Tibial nerve (tissue), 4 donors: ENCODE data around the gene TKT. TPM values are rescaled to one million over a fixed set of nuclear protein-coding genes. Genes with fewer than 3 reads are reported as not detected.

ENCODE experiments used
- DNase-seq, 2 donors: peaks; one replicate each; pipeline ENCODE4 v3.0.0-alpha.2; 2019; ENCODE audit warnings: low spot score in 2 of 2
- H3K27ac ChIP-seq, 4 donors: fragments of 200-600 bp; sonication (generic) in 3 of 4; one replicate each; pipeline ENCODE4 v1.5.1; 2017 to 2019; ENCODE audit warnings: mild to moderate bottlenecking in 1 of 4
- H3K27me3 ChIP-seq, 2 donors: fragments of 200-600 bp; sonication (generic) in 1 of 2; one replicate each; pipeline versions ENCODE4 v1.5.1 to v1.6.0; 2017 to 2019
- H3K36me3 ChIP-seq, 3 donors: fragments of 200-600 bp; sonication (generic); one replicate each; pipeline ENCODE4 v1.5.1; 2018 to 2019
- H3K4me1 ChIP-seq, 4 donors: fragments of 200-600 bp; sonication (generic) in 3 of 4; one replicate each; pipeline ENCODE4 v1.5.1; 2017 to 2019
- H3K4me3 ChIP-seq, 4 donors: fragments of 200-600 bp; sonication (generic) in 3 of 4; one replicate each; pipeline ENCODE4 v1.5.1; 2017 to 2019; ENCODE audit warnings: mild to moderate bottlenecking in 1 of 4, moderate library complexity in 1 of 4
- H3K9me3 ChIP-seq, 4 donors: fragments of 200-600 bp; sonication (generic) in 3 of 4; one replicate each; pipeline ENCODE4 v1.5.1; 2017 to 2019
- EP300 ChIP-seq, 2 donors: sonication (generic); formaldehyde crosslinking; IDR thresholded peaks; one replicate each; pipeline ENCODE4 v1.6.1; 2017; ENCODE audit warnings: antibody characterized with exemption in 2 of 2, mild to moderate bottlenecking in 1 of 2
- POLR2A ChIP-seq, 2 donors: fragments of 450-650 bp; IDR thresholded peaks; one replicate each; pipeline ENCODE4 v1.6.1; 2017; ENCODE audit warnings: antibody characterized with exemption in 2 of 2, mild to moderate bottlenecking in 2 of 2, moderate library complexity in 2 of 2
- WGBS, 2 donors: methylation state at CpG; one replicate each; pipeline ENCODE4 v1.1.5; 2018; 5-methylcytosine and 5-hydroxymethylcytosine counted together
- total RNA-seq, 4 donors: library from RNA; depleted of rRNA; stranded (reverse); fragments of >200 nt; gene quantifications; one replicate each; pipeline ENCODE4 v1.1.0, GENCODE V29; 2016
- TF ChIP-seq, protein P1 (sequence below), 5 experiments: fragments of 200-600 bp in 3 of 5; fragments of 450-650 bp in 2 of 5; sonication (generic) in 3 of 5; IDR thresholded peaks; one replicate each; pipeline ENCODE4 v1.5.1; 2016 to 2019; ENCODE audit warnings: antibody characterized with exemption in 5 of 5, mild to moderate bottlenecking in 3 of 5, moderate library complexity in 2 of 5

Gene TKT
- total RNA-seq, 4 donors from 2014 or later: 156 to 224 (median 208) TPM

DNA sequence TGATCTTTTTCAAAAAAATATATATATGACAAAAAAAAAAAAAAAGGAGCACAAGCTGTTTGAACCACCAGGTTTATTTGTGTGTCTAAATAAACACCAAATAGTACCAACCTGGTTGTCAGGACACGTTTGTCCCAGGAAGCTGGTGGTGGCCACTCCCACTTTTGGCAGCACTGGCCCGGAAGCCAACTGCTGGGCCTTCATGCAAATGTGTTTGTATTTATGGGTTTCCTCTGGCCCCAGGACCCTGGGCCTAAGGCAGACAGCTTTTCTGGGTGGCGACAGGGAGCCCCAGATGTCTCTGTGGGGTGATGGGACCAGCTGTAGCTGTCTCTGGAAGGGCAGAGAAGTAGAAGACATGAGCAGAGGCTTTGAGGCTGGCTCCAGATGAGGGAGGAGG, 63.2 kb downstream of the TKT start:
- no peak overlapping the region for H3K4me3 ChIP-seq
- WGBS, 2 donors: 39 to 40% methylated on average over 3 of the region's 3 CpGs
- DNase-seq: no peak
- H3K4me1 ChIP-seq: peaks cover 0 to 33% (median 5%) of the 10 kb centered on the region in 4 donors
- peaks cover 0 to 56% (median 12%) of the 10 kb centered on the region in 3 donors for H3K36me3 ChIP-seq
- peak overlapping the region in 2 of 4 donors; percentile 19 to 39 for H3K27ac ChIP-seq
- TF ChIP-seq EP300 (IDR thresholded peaks at IDR 0.05) (no peak), POLR2A (IDR thresholded peaks at IDR 0.05) (no peak)
- TF ChIP-seq, protein P1, sequence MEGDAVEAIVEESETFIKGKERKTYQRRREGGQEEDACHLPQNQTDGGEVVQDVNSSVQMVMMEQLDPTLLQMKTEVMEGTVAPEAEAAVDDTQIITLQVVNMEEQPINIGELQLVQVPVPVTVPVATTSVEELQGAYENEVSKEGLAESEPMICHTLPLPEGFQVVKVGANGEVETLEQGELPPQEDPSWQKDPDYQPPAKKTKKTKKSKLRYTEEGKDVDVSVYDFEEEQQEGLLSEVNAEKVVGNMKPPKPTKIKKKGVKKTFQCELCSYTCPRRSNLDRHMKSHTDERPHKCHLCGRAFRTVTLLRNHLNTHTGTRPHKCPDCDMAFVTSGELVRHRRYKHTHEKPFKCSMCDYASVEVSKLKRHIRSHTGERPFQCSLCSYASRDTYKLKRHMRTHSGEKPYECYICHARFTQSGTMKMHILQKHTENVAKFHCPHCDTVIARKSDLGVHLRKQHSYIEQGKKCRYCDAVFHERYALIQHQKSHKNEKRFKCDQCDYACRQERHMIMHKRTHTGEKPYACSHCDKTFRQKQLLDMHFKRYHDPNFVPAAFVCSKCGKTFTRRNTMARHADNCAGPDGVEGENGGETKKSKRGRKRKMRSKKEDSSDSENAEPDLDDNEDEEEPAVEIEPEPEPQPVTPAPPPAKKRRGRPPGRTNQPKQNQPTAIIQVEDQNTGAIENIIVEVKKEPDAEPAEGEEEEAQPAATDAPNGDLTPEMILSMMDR (IDR thresholded peaks at IDR 0.05): no peak
- no peaks in the 10 kb centered on the region for H3K9me3 ChIP-seq
- H3K27me3 ChIP-seq: no peaks in the 10 kb centered on the region

DNA sequence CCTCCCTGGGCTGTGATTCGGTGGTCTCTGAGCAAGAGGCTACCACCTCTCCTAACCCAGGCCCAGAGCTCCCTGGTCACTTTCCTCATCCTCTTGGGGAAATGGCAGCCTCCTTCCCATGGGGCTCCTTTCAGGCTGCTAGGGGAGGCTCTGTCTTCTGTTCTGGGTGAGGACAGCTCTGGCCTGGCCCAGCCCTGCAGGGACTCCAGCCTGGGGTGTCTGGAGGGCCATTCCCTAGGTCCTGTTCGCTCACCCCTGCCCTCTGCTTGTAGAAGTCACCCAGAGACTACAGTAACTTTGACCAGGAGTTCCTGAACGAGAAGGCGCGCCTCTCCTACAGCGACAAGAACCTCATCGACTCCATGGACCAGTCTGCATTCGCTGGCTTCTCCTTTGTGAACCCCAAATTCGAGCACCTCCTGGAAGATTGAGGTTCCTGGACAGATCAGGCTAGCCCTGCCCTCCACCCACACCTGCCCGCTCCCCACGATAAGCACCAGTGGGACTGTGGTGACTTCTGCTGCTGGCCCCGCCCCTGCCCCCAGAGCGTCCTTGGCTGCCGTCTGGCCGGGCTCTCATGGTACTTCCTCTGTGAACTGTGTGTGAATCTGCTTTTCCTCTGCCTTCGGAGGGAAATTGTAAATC, 63.9 kb downstream of the TKT start:
- H3K4me3 ChIP-seq: no peak overlapping the region
- WGBS, 2 donors: 79 to 86% methylated on average over 15 to 16 of the region's 16 CpGs
- H3K36me3 ChIP-seq: peaks cover 0 to 63% (median 12%) of the 10 kb centered on the region in 3 donors
- TF ChIP-seq, protein P1 (IDR thresholded peaks at IDR 0.05): no peak
- no peak for TF ChIP-seq POLR2A (IDR thresholded peaks at IDR 0.05)
- no peak for TF ChIP-seq EP300 (IDR thresholded peaks at IDR 0.05)
- H3K27me3 ChIP-seq: no peaks in the 10 kb centered on the region
- peaks cover 0 to 33% (median 5%) of the 10 kb centered on the region in 4 donors for H3K4me1 ChIP-seq
- no peaks in the 10 kb centered on the region for H3K9me3 ChIP-seq
- no peak for DNase-seq
- H3K27ac ChIP-seq: no peak overlapping the region

DNA sequence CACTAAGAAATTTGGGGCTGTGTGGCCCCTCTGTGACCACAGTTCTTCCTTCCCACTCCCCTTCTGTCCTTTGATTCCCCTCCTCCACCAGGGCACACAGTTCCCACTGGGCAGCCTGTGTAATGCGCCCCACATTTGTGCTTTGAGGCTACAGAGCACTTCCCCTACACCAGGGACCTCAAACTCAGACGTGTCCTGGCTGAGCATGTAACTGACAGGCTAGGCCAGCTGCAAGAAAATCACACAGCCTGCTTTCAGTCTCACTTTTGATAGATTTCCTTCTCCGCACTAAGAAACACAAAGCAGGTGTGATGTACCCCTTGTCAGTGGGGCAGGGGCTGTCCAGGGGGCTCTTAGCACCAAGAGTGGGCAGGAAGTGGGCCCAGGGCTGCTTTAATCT, 65.2 kb downstream of the TKT start:
- Histone ChIP-seq H3K27me3 (no peaks in the 10 kb centered on the region), H3K36me3 (peaks cover 0 to 76% (median 19%) of the 10 kb centered on the region in 3 donors), H3K27ac (no peak overlapping the region), H3K4me3 (no peak overlapping the region), H3K9me3 (no peaks in the 10 kb centered on the region), H3K4me1 (peaks cover 0 to 27% (median 5%) of the 10 kb centered on the region in 4 donors)
- 67 to 76% methylated on average over 3 of the region's 3 CpGs for WGBS, 2 donors
- TF ChIP-seq EP300 (IDR thresholded peaks at IDR 0.05) (no peak), POLR2A (IDR thresholded peaks at IDR 0.05) (no peak)
- TF ChIP-seq, protein P1 (IDR thresholded peaks at IDR 0.05): no peak
- no peak for DNase-seq

DNA sequence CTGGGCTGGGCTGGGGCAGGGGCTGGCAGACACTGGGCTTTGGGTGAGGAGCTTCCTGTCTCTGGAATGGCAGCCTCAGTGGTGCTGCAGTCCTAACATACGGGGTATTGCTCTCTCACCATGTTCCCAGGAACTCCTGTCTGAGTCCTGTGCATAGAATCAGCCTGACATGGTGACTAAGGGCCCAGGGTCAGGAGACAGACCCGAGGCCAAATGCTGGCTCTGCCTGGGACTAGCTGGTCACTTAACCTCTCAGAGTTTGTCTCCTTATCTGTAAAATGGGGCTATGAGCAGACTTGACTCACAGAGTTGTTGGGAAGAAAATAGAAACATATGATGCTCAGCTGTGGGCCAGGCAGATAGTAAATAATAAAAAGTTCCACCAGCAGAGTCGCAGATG, 66.5 kb downstream of the TKT start:
- no peak for DNase-seq
- WGBS, 2 donors: 86 to 91% methylated on average over 3 of the region's 3 CpGs
- TF ChIP-seq EP300 (IDR thresholded peaks at IDR 0.05): no peak
- no peak for TF ChIP-seq POLR2A (IDR thresholded peaks at IDR 0.05)
- TF ChIP-seq, protein P1 (IDR thresholded peaks at IDR 0.05): no peak

DNA sequence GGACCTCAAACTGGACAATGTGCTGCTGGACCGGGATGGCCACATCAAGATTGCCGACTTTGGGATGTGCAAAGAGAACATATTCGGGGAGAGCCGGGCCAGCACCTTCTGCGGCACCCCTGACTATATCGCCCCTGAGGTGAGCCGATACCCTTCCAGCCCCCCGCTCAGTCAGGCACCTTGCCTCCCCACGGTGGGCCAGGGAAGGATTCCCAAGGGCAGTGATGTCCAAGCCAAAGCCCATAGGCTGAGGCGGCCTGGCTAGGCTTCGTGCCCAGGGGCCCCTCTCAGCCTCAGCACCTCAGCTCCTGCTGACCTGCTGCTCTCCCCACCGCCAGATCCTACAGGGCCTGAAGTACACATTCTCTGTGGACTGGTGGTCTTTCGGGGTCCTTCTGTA, 67.1 kb downstream of the TKT start:
- H3K9me3 ChIP-seq: no peaks in the 10 kb centered on the region
- H3K4me3 ChIP-seq: no peak overlapping the region
- H3K27me3 ChIP-seq: no peaks in the 10 kb centered on the region
- peaks cover 0 to 12% (median 2%) of the 10 kb centered on the region in 4 donors for H3K4me1 ChIP-seq
- H3K27ac ChIP-seq: no peak overlapping the region
- WGBS, 2 donors: 96 to 97% methylated on average over 13 of the region's 13 CpGs
- H3K36me3 ChIP-seq: peaks cover 0 to 93% (median 23%) of the 10 kb centered on the region in 3 donors
- DNase-seq: no peak
- TF ChIP-seq, protein P1 (IDR thresholded peaks at IDR 0.05): no peak
- TF ChIP-seq EP300 (IDR thresholded peaks at IDR 0.05) (no peak), POLR2A (IDR thresholded peaks at IDR 0.05) (no peak)

More for the DNA sequence above, 66.5 kb downstream of the TKT start:
- Histone ChIP-seq H3K4me1 (peaks cover 0 to 15% (median 5%) of the 10 kb centered on the region in 4 donors), H3K9me3 (no peaks in the 10 kb centered on the region), H3K36me3 (peaks cover 0 to 88% (median 23%) of the 10 kb centered on the region in 3 donors), H3K27me3 (no peaks in the 10 kb centered on the region), H3K4me3 (no peak overlapping the region), H3K27ac (no peak overlapping the region)
